Neural progenitor cell (in vitro differentiated cells): ENCODE measurements around the gene PGBD5.

Experiments used
- EZH2 ChIP-seq: fragments of 200-600 bp; sonication (generic); IDR thresholded peaks from 2 replicates; pipeline ENCODE4 v1.6.1; 2017; ENCODE audit warnings: antibody characterized with exemption, mild to moderate bottlenecking, moderate library complexity
- EZH2phosphoT487 ChIP-seq: fragments of 200-600 bp; sonication (generic); IDR thresholded peaks from 2 replicates; pipeline ENCODE4 v1.6.1; 2017; ENCODE audit warnings: antibody characterized with exemption
- TF ChIP-seq, protein P1 (sequence below): fragments of 200-600 bp; sonication (generic); IDR thresholded peaks from 2 replicates; pipeline ENCODE4 v1.5.1; 2017; ENCODE audit warnings: antibody characterized with exemption, mild to moderate bottlenecking

DNA sequence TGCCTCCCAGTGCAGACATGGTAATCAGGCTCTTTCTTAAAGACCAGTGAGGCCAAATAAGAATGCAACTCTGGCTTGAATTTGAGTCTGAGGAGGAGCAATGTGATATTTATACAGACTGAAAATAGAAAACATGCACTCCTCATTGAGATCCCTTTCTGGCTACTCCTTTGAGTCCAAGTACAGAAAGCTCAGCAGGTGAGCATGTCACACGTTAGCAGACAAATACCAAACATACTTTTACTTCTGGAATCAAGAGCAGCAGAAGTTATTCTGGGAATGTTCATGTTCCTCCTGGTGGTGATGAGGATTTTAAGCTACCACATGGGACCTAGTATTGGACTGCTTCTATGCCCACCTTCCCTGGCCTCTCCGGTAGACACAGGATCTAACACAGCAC is 48.3 kb downstream of the PGBD5 start:
- TF ChIP-seq EZH2 (no peak), EZH2phosphoT487 (no peak)
- TF ChIP-seq, protein P1, sequence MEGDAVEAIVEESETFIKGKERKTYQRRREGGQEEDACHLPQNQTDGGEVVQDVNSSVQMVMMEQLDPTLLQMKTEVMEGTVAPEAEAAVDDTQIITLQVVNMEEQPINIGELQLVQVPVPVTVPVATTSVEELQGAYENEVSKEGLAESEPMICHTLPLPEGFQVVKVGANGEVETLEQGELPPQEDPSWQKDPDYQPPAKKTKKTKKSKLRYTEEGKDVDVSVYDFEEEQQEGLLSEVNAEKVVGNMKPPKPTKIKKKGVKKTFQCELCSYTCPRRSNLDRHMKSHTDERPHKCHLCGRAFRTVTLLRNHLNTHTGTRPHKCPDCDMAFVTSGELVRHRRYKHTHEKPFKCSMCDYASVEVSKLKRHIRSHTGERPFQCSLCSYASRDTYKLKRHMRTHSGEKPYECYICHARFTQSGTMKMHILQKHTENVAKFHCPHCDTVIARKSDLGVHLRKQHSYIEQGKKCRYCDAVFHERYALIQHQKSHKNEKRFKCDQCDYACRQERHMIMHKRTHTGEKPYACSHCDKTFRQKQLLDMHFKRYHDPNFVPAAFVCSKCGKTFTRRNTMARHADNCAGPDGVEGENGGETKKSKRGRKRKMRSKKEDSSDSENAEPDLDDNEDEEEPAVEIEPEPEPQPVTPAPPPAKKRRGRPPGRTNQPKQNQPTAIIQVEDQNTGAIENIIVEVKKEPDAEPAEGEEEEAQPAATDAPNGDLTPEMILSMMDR: no peak
